ENCODE measurements around the gene ACAP2.
A peak's percentile ranks its signal among the peaks of the same experiment; 100 is the strongest.

ACAP2 gene

GRCh38 chr3:195282961-195283360, 159.9 kb downstream of the ACAP2 start:
- no peak for DNase-seq

- no peak for DNase-seq
Measured at GRCh38 chr3:195274259-195274966, 168.4 kb downstream of the ACAP2 start.

DNA sequence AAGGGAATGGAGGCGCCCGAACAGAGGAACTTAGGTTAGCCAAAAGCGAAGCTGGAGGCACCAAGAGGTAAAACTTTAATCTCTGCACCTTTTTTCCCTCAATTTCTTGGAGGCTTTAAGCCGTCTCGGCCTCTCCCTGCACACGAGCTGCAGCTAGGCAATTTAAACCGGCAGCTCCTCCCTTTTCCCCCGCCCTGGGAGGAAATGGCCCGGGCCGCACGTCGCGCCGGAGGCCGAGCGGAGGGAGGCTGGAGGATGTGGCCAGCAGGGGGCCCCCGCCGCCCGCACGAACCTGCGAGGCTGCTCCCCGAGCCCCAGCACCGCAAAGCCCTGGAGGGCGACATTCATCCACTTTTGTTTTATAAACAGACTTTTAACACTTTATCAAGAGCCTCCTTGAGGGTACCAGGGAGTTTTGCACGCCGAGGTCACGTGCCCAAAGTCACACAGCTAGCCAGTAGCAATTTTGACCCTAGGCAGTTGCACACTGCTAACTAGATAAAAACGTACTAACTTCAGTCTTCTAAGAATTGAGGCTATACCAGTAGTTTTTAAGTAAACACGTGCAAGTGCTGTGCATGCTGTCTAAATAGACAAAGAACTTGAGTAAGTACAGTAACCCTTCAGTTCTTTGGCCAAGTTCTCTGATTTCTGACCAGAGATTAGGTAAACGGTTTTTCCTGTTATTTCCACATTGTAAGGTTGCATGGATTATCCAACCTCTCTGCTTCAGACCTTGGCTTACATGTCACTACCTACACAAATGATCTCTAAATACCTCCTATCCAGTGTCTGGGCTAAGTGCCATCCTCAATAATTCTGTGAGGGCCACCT, 171.2 kb downstream of the ACAP2 start:
- DNase-seq = peak; percentile 85

DNA sequence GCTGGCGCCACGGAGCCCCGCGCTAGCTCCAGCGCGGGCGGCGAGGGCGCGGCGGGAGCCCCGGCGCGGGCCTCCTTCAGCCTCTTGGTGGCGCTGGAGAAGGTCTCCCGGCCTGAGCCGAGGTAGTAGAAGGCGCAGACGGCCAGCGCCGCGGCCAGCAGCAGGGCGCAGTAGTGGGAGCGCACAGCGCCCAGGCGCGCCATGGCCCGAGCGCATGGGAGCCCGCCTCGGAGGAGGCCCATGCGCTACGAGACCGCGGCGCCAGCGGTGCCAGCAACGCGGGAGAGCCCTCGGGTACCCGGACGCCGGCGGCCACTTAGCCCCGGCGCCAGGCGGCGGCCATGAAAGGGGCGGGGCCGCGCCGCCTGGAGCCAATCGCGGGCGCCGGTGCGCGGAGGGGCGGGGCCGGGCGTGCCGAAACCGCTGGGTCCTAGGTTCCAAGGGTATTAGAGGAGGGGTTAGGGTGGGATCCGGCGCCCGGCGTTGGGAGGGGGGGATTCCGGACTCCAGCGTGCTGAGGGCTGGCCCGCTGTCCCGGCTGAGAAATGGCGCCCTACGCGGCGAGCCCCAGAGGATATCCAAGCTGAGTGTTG, 171.9 kb downstream of the ACAP2 start, which contains the start of gene XXYLT1:
TSS of gene XXYLT1 (minus strand) at position 343 of the 593 bp plus-strand sequence. CDS start at position 242, 101 bp downstream.
- peak; percentile 87 for DNase-seq

- DNase-seq = no peak
Measured at GRCh38 chr3:195270079-195270816, 172.6 kb downstream of the ACAP2 start.

DNA sequence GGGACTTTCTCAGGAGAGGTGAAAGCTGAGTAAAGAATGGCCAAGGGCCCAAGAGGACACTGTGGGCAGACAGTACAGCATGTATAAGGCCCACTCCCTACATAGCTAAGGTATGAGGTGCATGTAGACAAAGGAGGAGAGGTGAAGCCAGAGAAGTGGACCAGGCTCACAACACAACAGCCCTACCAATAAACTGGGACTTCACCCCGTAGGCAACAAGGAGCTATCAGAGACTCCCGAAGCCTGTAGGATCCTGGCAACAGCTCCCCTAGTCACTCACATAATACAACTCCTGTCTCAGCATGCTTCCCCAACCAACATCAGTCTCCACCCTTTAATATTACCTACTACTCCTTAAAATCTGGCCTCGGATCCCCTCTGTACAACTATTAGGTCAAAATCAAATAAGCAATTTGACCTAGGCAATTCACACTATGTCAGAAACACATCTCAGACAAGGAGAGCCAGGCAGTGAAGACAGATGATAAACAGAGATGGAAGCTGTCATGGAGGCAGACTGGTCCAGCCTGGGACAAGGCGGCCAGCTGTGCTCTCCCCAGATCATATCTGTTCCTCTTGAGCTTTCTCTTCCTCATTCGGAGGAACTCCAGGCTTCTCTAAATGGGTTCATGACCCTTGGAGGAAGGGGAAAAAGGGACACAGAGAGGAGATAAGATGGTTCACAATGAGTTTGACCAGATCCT, 173.3 kb downstream of the ACAP2 start:
- no peak for DNase-seq

DNA sequence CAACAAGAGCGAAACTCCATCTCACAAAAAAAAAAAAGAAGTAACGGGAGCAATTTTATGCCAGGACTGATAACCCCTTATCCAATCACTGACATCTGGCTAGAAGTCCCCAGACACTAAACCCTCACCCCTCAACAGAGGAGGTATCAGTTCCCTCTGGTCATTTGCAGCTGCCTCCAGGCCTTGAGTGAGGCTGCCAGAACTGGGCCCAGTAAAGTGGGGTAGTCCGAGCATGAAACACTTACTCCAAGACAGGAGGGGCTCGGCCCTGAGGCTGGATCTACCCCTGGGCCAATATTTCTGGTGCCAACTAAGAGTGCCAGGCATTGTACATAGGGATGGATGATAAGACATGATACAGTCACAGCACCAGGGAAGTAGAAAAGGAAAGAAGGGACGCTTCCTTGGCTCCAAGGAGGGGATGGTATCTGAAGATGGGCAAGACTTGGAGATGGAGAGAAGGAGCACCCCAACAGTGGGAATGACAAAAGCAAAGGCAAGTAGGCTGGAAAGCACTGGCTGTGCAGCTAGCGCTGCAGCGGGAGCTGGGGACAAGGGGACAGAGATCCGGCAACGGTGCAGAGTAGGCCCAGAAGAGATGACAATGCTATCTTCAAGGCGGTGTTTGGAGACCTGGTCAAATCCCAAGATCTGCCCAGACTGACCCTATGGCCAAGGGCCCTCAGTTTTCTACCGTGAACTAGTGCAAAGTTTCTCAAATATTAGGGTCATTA, 174.1 kb downstream of the ACAP2 start:
- no peak for DNase-seq

- DNase-seq = no peak
Measured at GRCh38 chr3:195267096-195267495, 175.7 kb downstream of the ACAP2 start.

DNA sequence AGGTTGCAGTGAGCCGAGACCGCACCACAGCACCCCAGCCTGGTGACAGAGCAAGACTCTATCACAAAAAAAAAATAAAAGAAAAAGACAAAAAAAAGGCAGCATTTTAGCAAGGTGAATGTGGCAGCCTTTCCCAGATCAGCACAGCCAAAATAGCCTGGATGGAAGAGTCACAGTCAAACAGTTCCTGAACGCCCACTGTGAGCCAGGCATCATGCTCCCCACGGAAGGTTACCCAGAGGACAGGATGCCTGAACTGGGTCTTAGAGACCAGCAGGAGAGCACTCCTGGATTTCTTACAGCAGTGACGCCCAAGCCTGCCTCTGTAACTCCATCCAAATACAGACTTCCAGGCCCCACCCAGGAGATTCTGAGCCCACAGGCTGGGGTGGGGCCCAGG, 176.4 kb downstream of the ACAP2 start:
- no peak for DNase-seq

DNA sequence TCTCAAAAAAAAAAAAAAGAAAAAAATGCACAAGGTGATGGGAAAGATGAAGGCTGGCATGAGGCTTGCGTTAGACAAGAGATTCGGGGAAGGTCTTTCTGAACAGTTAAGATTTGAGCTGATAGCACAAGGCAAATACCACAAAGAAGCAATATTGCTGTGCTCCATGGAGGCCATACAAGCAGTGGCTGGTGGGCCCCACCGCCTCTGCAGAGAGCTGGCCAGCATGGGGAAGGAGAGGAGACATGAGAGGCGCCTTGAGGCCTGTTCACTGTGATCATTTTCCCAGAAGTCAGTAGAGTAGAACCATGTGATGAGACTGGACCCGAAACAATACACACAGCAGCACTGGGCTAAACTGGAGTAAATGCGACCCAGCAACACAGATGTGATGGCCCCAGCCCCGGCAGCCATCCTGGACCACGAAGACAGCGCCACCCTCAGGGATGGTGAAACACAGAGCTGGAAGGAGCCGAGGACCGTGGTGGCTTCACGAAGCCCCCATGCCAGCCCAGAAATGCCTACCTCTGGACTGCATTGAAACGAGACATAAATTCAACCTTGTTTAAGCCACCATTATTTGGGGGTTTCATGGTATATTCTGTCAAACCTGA, 177.3 kb downstream of the ACAP2 start:
- DNase-seq = no peak

DNA sequence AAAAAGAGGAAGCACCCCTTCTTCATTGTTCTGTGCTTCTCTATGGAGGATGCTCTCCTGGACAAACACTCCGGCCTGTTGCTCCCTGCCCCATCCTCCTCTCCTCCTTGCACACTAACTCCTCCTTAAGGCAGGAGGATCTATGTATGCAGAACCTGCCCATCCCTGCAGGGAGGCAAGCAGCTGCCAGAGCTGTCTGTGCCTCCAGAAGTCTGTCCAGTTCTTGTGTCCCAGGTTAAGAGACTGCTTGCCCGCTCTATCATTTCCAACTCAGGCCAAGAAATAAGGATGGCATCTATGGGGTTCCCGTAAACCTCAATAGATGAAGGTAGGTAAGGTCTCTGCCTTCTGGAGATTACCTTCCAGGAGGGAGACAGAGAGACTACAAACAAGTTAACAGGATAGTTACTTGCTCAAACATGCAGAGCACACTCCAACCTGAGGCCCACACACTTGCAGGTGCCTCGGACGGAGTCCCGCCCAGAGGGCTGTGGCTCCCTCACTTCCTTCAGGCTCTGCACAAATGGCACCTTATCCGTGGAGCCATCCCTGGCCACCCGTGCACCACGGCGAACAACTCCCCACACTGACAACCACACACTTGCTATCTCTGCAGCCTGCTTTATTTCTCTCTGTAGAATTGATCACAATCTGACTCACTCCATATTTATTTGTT, 178.8 kb downstream of the ACAP2 start:
- no peak for DNase-seq

DNA sequence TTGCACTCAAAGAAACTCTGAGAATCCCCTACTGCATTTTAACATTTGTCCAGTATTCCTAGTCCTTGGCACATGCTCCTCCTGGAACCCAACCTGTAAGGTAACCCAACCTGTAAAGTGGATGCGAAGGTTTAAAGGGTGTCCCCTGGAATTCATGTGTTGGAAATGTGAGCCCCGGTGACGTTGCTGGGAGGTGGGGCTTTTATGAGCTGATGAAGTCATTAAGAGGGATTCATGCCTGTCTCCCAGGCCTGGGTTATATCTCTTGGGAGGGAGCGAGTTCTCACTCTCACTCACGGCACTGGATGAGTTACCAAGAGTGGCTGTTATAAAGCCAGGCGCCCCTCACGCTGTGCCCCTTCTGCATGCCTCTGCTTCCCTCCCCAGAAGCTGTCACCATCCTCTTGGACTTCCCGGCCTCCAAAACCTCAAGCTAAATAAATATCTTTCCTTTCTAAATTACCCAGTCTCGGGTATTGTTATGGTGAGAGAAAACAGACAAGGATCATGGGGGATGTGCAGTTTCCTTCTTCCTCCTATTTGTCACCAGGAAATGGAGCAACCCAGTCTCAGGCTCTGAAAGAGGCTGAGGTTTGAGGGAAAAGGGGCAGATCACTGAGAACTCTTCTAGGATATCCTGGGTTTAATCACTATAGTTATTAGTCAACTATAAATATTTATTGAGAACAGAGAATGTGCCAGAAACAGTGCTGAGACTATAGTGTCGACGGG, 179.5 kb downstream of the ACAP2 start:
- DNase-seq = no peak

DNA sequence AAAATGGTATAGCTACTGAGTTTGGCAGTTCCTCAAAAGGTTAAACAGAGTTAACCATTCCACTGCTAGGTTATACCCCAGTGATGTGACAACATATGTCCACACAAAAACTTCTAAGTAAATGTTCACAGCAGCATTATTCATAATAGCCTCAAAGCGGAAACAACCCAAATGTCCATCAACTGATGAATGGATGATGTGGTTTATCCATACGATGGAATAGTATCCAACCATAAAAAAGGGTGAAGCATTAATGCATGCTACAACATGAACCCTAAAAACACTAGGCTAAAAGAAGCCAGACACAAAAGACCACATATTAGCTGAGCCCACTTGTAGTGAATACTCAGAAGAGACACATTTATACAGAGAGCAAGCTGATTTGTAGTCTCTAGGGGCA, 180.9 kb downstream of the ACAP2 start:
- DNase-seq = no peak

- peak; percentile 19 for DNase-seq
Measured at GRCh38 chr3:195260280-195260905, 182.4 kb downstream of the ACAP2 start.

DNA sequence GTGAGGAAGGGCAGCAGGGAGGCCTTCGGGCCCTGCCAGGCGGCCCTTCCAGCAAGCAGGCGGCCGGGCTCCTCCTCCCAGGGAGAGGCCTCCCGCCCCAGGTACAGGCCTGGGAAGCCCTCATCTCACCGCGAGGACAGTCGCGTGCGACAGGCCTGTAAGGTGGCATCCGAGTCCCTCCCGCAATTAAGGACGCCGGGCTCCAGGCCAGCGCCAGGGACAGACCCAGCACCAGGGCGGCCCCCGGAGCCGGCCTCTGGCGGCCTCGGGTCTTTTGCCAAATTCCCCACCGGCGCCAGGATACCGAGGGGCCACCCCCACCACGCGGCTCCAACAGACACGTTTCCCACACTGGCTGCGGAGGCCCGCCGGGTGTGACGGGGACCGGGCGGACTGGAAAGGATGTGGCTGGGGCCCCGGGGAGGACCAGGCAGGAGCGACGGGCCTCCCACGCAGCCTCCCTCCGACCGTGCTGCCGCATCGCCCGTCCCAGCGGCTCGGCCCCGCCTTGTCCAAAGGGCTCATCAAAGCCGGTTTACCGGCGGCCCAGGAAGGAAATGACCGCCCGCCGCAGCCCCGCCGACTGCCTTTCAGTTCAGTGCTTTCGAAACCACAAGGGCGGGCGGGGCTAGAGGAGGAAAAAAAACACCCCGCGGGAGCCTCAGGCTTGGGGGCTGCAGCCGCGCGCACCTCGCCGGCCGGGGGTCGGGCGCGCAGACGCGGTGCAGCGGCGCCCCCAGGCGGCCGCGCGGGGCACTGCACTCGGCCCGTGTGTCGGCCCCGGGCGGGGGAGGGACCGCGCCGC, 183.1 kb downstream of the ACAP2 start:
- peak; percentile 85 for DNase-seq

- DNase-seq = no peak
Measured at GRCh38 chr3:195259154-195259474, 183.7 kb downstream of the ACAP2 start.

DNA sequence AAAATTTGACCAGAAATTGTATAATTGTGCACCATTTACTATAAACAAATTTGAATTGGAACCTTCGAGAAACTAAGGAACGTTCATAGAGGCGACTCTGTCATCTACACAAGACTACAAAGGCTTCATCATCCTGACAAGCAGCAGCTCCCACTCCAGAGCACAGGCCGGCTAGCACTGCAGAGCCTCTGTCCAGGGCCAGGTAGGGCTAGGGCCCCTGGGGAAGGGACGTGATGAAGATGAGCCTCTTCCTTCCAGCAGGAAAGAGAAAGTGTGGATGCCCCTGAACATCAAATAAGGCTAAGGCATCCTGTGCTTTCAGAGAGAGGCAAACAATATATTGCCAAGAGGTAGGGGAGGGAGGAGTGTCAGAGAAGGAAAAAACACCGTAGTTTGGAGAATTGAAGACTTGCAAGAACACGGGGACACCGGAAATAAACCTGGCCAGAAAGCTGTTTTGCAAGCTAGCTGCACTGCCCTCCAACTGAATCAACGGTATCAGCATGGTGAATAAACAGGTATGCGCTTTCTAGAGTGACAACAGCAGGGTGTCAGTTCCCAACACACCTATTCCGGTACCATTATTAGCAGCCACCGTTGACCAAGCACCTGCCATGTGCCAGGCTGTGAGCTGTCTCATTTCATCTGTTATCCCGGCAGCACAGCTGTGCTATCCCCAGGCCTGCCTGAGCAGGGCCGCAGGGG, 184.2 kb downstream of the ACAP2 start:
- DNase-seq = no peak
